ENCODE results near the gene REG1A.

GRCh38 chr2:79138385-79138784, 18.1 kb downstream of the REG1A start:
- TF ChIP-seq CTCF (IDR thresholded peaks at IDR 0.05) (no peak), POLR2A (IDR thresholded peaks at IDR 0.05) (no peak)
